Astrocyte (in vitro differentiated cells and primary cell): ENCODE data around the gene RIMKLB. TPM values are rescaled to one million over a fixed set of nuclear protein-coding genes. Genes with fewer than 3 reads are reported as not detected.

Experiments
- DNase-seq: peaks from one replicate; pipeline ENCODE4 v3.0.0-alpha.2; 2010; ENCODE audit warnings: low read depth
- FAIRE-seq: peaks from 2 replicates; lab custom pipeline; 2011; peaks lifted over from hg19 to GRCh38; lab: Jason Lieb, UNC
- H2AFZ ChIP-seq: 2 replicates; pipeline ENCODE4 v1.6.0; 2012; ENCODE audit warnings: low read depth, low read length, inconsistent platforms
- H3K27ac ChIP-seq: 2 replicates; pipeline ENCODE4 v1.5.1; 2011; ENCODE audit warnings: low read depth, low read length, inconsistent platforms
- H3K27me3 ChIP-seq: 2 replicates; pipeline ENCODE4 v1.6.0; 2011; ENCODE audit warnings: low read length, inconsistent platforms; ENCODE audit not compliant: insufficient read depth
- H3K36me3 ChIP-seq: 2 replicates; pipeline ENCODE4 v1.5.1; 2011; ENCODE audit warnings: low read length, inconsistent platforms; ENCODE audit not compliant: insufficient read depth
- H3K4me1 ChIP-seq: 2 replicates; pipeline ENCODE4 v1.5.1; 2011; ENCODE audit warnings: low read length, inconsistent platforms; ENCODE audit not compliant: insufficient read depth
- H3K4me2 ChIP-seq: 2 replicates; pipeline ENCODE4 v1.6.0; 2012; ENCODE audit warnings: low read length, inconsistent platforms
- H3K4me3 ChIP-seq: 2 replicates; pipeline ENCODE4 v1.5.1; 2011; ENCODE audit warnings: low read depth, mild to moderate bottlenecking, low read length, inconsistent platforms; ENCODE audit not compliant: insufficient read depth
- H3K79me2 ChIP-seq: 2 replicates; pipeline ENCODE4 v1.6.0; 2012; ENCODE audit warnings: mild to moderate bottlenecking, low read length, inconsistent platforms; ENCODE audit not compliant: insufficient read depth
- H3K9ac ChIP-seq: 2 replicates; pipeline ENCODE4 v1.6.0; 2012; ENCODE audit warnings: mild to moderate bottlenecking, low read length, inconsistent platforms
- H3K9me3 ChIP-seq: 2 replicates; pipeline ENCODE4 v1.5.1; 2012; ENCODE audit warnings: low read depth, mild to moderate bottlenecking, low read length, inconsistent platforms; ENCODE audit not compliant: insufficient read depth
- H4K20me1 ChIP-seq: 2 replicates; pipeline ENCODE4 v1.6.0; 2012; ENCODE audit warnings: low read length, inconsistent platforms; ENCODE audit not compliant: insufficient read depth
- H3K27ac Mint-ChIP-seq: one replicate; pipeline ENCODE4 v1.8.0; 2021; ENCODE audit warnings: mild to moderate bottlenecking, mixed read lengths; ENCODE audit not compliant: unreplicated experiment
- H3K27me3 Mint-ChIP-seq: one replicate; pipeline ENCODE4 v1.8.0; 2021; ENCODE audit warnings: low read depth, mixed read lengths; ENCODE audit not compliant: unreplicated experiment
- H3K36me3 Mint-ChIP-seq: one replicate; pipeline ENCODE4 v1.8.0; 2021; ENCODE audit warnings: low read depth, mixed read lengths; ENCODE audit not compliant: unreplicated experiment
- H3K4me1 Mint-ChIP-seq: one replicate; pipeline ENCODE4 v1.8.0; 2021; ENCODE audit warnings: low read depth, mixed read lengths; ENCODE audit not compliant: unreplicated experiment
- H3K4me3 Mint-ChIP-seq: one replicate; pipeline ENCODE4 v1.8.0; 2021; ENCODE audit warnings: mild to moderate bottlenecking, moderate library complexity, mixed read lengths; ENCODE audit not compliant: unreplicated experiment
- H3K9me3 Mint-ChIP-seq: one replicate; pipeline ENCODE4 v1.8.0; 2021; ENCODE audit warnings: mild to moderate bottlenecking, mixed read lengths; ENCODE audit not compliant: unreplicated experiment
- CTCF ChIP-seq: IDR thresholded peaks from 2 replicates; pipeline ENCODE4 v1.5.1; 2011; ENCODE audit warnings: low read depth, mild to moderate bottlenecking, inconsistent platforms, low read length, moderate library complexity; ENCODE audit not compliant: insufficient read depth
- EZH2 ChIP-seq: IDR thresholded peaks from 2 replicates; pipeline ENCODE4 v1.6.1; 2012; ENCODE audit warnings: mild to moderate bottlenecking, low read length, inconsistent platforms; ENCODE audit not compliant: insufficient read depth
- total RNA-seq: library from RNA; stranded (reverse); gene quantifications from 2 replicates; pipeline ENCODE4 v1.2.1, GENCODE V29; 2021

RIMKLB gene
- total RNA-seq, 1 donor from 2014 or later: 36.6 TPM

- no peak overlapping the region for H3K4me3 Mint-ChIP-seq
- no peaks in the 10 kb centered on the region for H4K20me1 ChIP-seq
- no peak for TF ChIP-seq CTCF
- TF ChIP-seq EZH2: no peak
- H3K36me3 ChIP-seq: no peaks in the 10 kb centered on the region
- H2AFZ ChIP-seq: no peak overlapping the region
- no peak overlapping the region for H3K9ac ChIP-seq
- H3K27ac ChIP-seq: no peak overlapping the region
- no peaks in the 10 kb centered on the region for H3K79me2 ChIP-seq
- H3K4me3 ChIP-seq: no peak overlapping the region
- peaks cover 2% of the 10 kb centered on the region for H3K9me3 Mint-ChIP-seq
- H3K4me1 Mint-ChIP-seq: no peaks in the 10 kb centered on the region
- H3K36me3 Mint-ChIP-seq: no peaks in the 10 kb centered on the region
- H3K27me3 ChIP-seq: no peaks in the 10 kb centered on the region
- no peaks in the 10 kb centered on the region for H3K4me1 ChIP-seq
- FAIRE-seq (no peak), DNase-seq (no peak)
- no peaks in the 10 kb centered on the region for H3K9me3 ChIP-seq
- H3K4me2 ChIP-seq: no peak overlapping the region
- no peak overlapping the region for H3K27ac Mint-ChIP-seq
- H3K27me3 Mint-ChIP-seq: peaks cover 11% of the 10 kb centered on the region
Observed at GRCh38 chr12:8821591-8821990, 123.8 kb downstream of the RIMKLB start.

GRCh38 chr12:8822298-8822697 is 124.5 kb downstream of the RIMKLB start, which contains the start of gene A2ML1:
Gene A2ML1 (plus strand): TSS chr12:8822621. CDS start chr12:8822652, 31 bp downstream.
- no peak within 1 kb of the TSS for H3K27ac Mint-ChIP-seq
- H3K9ac ChIP-seq: no peak within 1 kb of the TSS

More at GRCh38 chr12:8822298-8822697, 124.5 kb downstream of the RIMKLB start, which contains the start of gene A2ML1:
- no peak for FAIRE-seq
- Mint-ChIP-seq H3K27me3 (peaks cover 11% of the 10 kb centered on the region), H3K4me3 (no peak within 1 kb of the TSS), H3K9me3 (peaks cover 2% of the 10 kb centered on the region), H3K36me3 (no peaks in the 10 kb centered on the region), H3K4me1 (no peaks in the 10 kb centered on the region)
- Histone ChIP-seq H2AFZ (no peak within 1 kb of the TSS), H3K27me3 (no peaks in the 10 kb centered on the region), H3K27ac (no peak within 1 kb of the TSS), H3K4me2 (no peak within 1 kb of the TSS), H4K20me1 (no peaks in the 10 kb centered on the region), H3K4me1 (no peaks in the 10 kb centered on the region), H3K9me3 (no peaks in the 10 kb centered on the region), H3K36me3 (no peaks in the 10 kb centered on the region), H3K4me3 (no peak within 1 kb of the TSS), H3K79me2 (no peaks in the 10 kb centered on the region)
- no peak for TF ChIP-seq EZH2
- TF ChIP-seq CTCF: no peak
- no peak for DNase-seq
